HCEC 1CT (cell line): ENCODE measurements around the gene ALAD.
"Not testable (repeated sequence)": the region's sequence is repeated elsewhere in the genome, so short reads cannot be mapped to it uniquely, and the experiment has no call there.

ENCODE experiments used
- DNase-seq: peaks from one replicate; pipeline ENCODE4 v3.0.0-alpha.2; 2017

ALAD gene

GRCh38 chr9:113372059-113372458 lies 29.0 kb downstream of the ALAD start:
- DNase-seq: no peak

DNA sequence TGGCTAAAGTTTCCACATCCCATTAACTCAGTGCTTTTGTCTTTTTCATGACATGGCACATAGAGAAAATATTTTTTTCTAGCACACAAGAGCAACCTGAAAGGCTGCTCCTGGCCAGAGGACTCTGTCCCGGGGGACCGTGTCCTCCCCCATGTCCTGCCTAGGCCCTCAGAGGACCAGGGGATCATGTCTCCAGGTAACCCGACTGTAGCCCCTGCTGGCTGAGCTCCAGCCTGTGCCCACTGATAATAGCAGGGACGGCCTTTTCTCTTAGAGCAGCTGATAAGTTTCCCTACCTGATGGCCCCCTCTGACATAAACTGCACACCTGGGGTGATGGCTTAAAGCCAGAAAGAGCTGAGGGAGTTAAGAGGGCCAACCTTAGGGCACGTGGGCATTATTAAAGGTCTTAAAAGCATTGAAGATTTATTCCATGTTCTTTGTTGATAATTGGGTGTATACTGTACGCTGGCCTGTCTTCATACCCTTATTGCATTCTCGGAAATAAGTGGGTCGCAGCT lies 30.2 kb downstream of the ALAD start:
- no peak for DNase-seq

GRCh38 chr9:113369855-113370140 lies 31.3 kb downstream of the ALAD start:
- no peak for DNase-seq

DNA sequence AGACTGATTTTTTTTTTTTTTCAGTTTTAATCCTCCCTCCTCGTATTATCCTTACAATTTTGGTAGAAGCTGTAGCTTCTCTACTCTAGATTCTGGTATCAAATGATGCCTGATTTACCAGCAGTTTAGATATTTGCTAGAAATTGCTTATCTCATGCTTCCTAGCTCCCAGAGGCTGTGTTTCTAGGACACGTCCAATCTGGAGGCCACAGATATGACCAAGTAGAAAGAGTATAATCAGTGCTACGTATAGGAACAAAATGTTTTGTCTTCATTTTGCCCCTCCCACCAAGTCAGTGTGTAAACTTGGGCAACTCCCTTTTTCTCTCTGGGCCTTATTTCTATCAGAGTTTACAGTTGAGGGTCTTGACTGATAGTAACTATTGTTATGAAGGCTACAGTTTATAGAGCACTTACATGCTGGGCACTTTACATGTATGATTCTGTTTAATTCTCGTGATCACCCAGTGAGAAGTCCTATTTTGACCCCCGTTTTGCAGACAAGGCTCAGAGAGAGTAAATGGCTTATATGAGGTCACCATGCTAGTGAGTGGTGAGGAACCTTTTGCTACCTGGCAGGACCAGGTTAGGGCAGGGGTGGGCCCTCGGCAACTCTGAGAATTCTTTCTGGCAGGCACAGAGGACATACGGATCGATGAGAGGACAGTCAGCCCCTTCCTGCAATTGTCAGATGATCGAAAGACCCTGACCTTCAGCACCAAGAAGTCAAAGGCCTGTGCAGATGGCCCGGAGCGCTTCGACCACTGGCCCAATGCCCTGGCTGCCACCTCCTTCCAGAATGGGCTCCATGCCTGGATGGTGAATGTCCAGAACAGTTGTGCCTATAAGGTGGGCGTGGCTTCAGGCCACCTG lies 31.9 kb downstream of the ALAD start:
- DNase-seq: no peak

- DNase-seq: no peak
These were observed 32.6 kb downstream of the ALAD start for GRCh38 chr9:113368348-113368981.

GRCh38 chr9:113365652-113366051 lies 35.4 kb downstream of the ALAD start:
- not testable (repeated sequence) for DNase-seq

- no peak for DNase-seq
These were observed 36.1 kb downstream of the ALAD start for GRCh38 chr9:113364951-113365350.

GRCh38 chr9:113363336-113363735 lies 37.7 kb downstream of the ALAD start:
- DNase-seq: no peak

DNA sequence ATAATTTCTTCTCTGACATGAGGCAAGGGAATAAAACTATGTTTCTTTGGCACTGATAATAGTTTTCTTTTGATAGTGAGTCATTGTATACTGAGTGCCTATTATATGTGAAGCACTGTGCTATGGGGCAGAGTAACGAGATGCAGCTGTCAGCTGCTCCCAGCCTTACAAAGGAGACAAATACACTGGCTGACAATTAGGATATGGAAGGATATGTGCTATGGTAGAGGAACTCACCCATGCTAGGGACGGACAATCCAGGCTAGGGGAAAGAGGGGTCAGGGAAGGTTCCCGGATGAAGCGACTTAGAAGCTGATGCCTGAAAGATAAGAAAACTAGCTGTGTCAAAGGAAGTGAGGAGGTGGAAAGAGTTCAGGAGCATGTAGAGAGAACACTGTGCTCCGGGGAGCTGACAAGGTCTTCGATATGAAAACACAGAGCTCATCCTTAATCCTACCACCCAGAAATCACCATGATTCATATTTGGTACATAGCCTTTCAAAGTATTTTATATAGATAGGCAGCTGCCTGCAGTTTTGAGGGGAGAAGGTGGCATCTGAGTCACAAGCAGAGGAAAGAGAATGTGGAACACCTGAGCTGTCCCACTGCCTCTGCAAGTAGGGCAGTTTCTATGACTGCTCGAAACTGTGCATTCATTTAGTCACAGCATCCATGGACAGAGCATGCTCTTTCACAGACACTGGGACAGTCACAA lies 39.6 kb downstream of the ALAD start:
- peak; percentile 64 for DNase-seq

GRCh38 chr9:113360242-113360842 lies 40.7 kb downstream of the ALAD start:
- no peak for DNase-seq

DNA sequence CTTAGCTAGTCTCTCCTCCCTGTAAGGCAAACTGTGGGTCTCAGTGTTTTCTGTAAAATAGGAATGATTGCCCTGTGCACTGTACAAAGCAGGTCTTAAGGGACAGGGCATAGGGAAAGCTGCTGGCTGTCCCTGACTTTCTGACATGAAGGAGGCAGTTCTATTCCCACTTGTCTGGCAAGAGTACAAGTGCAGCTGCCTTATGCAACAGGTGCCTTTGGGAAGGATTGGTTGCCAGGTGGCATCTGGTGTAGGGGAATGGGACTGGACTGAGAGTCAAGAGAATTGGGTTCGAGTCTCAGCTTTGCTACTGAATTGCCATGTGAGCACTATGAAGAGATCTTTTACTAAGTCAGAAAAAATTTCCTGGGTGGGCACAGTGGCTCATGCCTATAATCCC lies 41.7 kb downstream of the ALAD start:
- DNase-seq: no peak

DNA sequence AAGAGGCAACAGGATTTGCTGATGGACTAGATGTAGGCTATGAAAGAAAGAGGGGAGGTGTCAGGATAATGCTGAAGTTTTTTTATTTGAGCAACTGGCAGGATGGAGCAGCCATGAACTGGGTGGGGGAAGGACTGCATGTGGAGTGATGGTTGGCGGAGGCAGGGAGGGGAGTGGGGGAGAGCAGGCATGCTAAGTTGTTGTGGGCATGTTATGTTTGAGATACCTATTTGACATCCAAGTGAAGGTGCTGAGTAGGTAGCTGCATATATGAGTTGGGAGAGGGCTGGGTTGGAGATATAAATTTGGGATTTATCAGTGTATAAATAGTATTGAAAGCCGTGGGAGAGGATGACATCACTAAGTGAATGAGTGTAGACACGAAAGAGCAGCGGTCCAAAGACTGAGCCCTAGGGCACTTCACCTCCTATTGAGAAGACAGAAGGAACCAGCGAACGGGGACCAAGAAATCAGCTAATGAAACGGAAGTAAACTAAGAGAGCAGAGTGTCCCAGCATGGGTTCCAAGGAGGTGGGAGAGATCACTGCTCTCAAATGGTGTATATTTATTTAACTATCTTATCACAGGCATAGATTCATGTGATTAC lies 44.3 kb downstream of the ALAD start:
- no peak for DNase-seq

- DNase-seq: peak; percentile 34
These were observed 46.0 kb downstream of the ALAD start for GRCh38 chr9:113355040-113355596.

DNA sequence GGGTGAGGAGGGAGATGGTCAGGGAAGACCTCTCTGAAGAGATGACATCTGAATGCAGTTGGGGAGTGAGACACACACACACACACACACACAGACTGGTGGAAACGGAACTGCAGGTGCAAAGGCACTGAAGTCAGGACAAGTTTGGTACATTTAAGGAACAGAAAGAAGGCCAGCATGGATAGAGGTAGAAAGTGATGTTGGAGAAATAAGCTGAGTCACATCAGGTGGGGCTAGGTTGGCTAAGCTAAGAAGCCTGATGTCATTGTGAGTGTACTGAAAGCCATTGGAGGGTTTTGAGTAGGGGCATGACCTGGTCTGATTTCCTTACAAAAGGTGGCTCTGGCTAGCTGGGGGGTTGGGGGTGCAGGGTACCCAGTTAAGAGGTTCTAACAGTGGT lies 48.7 kb downstream of the ALAD start:
- no peak for DNase-seq

GRCh38 chr9:113352006-113352405 lies 49.1 kb downstream of the ALAD start:
- no peak for DNase-seq

GRCh38 chr9:113350937-113351336 lies 50.1 kb downstream of the ALAD start:
- no peak for DNase-seq

GRCh38 chr9:113350107-113350661 lies 50.9 kb downstream of the ALAD start:
- DNase-seq: no peak

- no peak for DNase-seq
These were observed 51.5 kb downstream of the ALAD start, which contains the start of gene BSPRY for GRCh38 chr9:113349445-113350094. TSS of gene BSPRY (plus strand) at chr9:113349541. CDS start at chr9:113349580, 39 bp downstream.

- DNase-seq: no peak
These were observed 52.0 kb downstream of the ALAD start for GRCh38 chr9:113349066-113349444.

DNA sequence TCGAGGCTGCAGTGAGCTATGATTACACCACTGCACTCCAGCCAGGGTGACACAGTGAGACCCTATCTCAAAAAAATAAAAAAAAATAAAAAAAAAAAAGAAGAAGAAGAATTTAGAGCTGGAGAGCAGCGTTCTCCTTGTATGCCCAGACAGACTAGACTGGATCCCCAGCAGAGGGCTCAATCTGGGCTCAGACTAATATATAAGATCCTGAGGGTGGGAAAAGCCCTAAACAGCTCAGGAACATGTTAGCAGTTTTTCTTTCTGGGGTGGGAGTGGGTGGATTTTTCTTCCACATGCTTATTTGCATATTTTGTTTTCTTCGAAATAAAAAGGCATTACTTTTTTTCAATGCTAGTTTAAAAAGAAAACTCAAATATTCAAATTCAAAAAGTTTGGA lies 52.6 kb downstream of the ALAD start:
- DNase-seq: no peak

DNA sequence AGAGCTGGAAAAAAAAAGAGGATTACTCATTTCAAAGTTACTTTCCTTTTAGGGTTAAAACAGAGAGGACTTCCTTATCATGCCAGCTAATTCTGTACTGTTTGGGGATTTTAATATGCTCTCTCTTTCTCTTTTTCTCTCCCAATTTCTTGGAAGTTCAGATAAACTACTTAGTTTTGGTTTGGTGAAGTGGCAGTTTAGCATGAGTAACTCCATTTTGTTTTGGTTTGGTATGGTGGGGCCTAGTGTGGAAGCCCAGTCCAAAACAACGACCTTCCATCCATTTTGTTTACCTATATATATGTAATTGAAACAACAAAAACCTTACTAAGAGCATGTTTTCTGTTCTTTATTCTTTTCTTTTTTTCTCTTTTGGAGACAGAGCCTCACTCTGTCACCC lies 55.4 kb downstream of the ALAD start:
- no peak for DNase-seq

GRCh38 chr9:113345190-113345589 lies 55.9 kb downstream of the ALAD start:
- no peak for DNase-seq
